Activated T-helper 9 cell treated with anti-CD3 and anti-CD28 coated beads, Interleukin-2, amount 50 U/mL, for 16 hours (primary cell): ENCODE data around the gene MAGI1.

Experiments
- DNase-seq: peaks from one replicate; pipeline ENCODE4 v3.0.0-alpha.2; 2020; ENCODE audit warnings: low read depth

Gene MAGI1

GRCh38 chr3:65351753-65352152 lies 687.0 kb downstream of the MAGI1 start:
- DNase-seq, result no peak

GRCh38 chr3:65350801-65351476 lies 687.8 kb downstream of the MAGI1 start:
- DNase-seq, result no peak

GRCh38 chr3:65348398-65348995 lies 690.2 kb downstream of the MAGI1 start:
- no peak for DNase-seq

- DNase-seq, result no peak
Measured at GRCh38 chr3:65347166-65347565, 691.6 kb downstream of the MAGI1 start.

- DNase-seq, result no peak
Measured at GRCh38 chr3:65344846-65345245, 693.9 kb downstream of the MAGI1 start.

- DNase-seq, result no peak
Measured at GRCh38 chr3:65344444-65344843, 694.3 kb downstream of the MAGI1 start.

- no peak for DNase-seq
Measured at GRCh38 chr3:65343736-65344135, 695.0 kb downstream of the MAGI1 start.

GRCh38 chr3:65343026-65343425 lies 695.7 kb downstream of the MAGI1 start:
- no peak for DNase-seq

GRCh38 chr3:65342084-65342683 lies 696.5 kb downstream of the MAGI1 start:
- DNase-seq, result no peak

- no peak for DNase-seq
Measured at GRCh38 chr3:65339192-65339740, 699.5 kb downstream of the MAGI1 start.

GRCh38 chr3:65338571-65338970 lies 700.1 kb downstream of the MAGI1 start:
- no peak for DNase-seq

- no peak for DNase-seq
Measured at GRCh38 chr3:65335587-65335986, 703.1 kb downstream of the MAGI1 start.

GRCh38 chr3:65334045-65334665 lies 704.6 kb downstream of the MAGI1 start:
- no peak for DNase-seq

- DNase-seq, result no peak
Measured at GRCh38 chr3:65331730-65332129, 707.0 kb downstream of the MAGI1 start.

- DNase-seq, result no peak
Measured at GRCh38 chr3:65330072-65330471, 708.6 kb downstream of the MAGI1 start.

- no peak for DNase-seq
Measured at GRCh38 chr3:65328148-65328547, 710.6 kb downstream of the MAGI1 start.

- no peak for DNase-seq
Measured at GRCh38 chr3:65326574-65326973, 712.1 kb downstream of the MAGI1 start.

- DNase-seq, result no peak
Measured at GRCh38 chr3:65322910-65323309, 715.8 kb downstream of the MAGI1 start.

GRCh38 chr3:65318231-65318630 lies 720.5 kb downstream of the MAGI1 start:
- DNase-seq, result no peak

GRCh38 chr3:65314916-65315315 lies 723.8 kb downstream of the MAGI1 start:
- DNase-seq, result no peak

GRCh38 chr3:65314269-65314668 lies 724.4 kb downstream of the MAGI1 start:
- no peak for DNase-seq

GRCh38 chr3:65313666-65314065 lies 725.1 kb downstream of the MAGI1 start:
- no peak for DNase-seq

GRCh38 chr3:65305836-65306235 lies 732.9 kb downstream of the MAGI1 start:
- no peak for DNase-seq
